GM21737 (cell line): Measurements from ENCODE around the gene ADRM1.

Experiments
- ATAC-seq: cut with Tn5 transposase; IDR thresholded peaks from one replicate; pipeline ENCODE4 v1.9.1; 2021; ENCODE audit warnings: mild to moderate bottlenecking, moderate library complexity; ENCODE audit not compliant: unreplicated experiment

Gene ADRM1

GRCh38 chr20:62352402-62353288 is 49.8 kb downstream of the ADRM1 start:
- ATAC-seq, result no peak

GRCh38 chr20:62353289-62354030 is 50.7 kb downstream of the ADRM1 start:
- ATAC-seq, result no peak

GRCh38 chr20:62354031-62354808 is 51.4 kb downstream of the ADRM1 start:
- no peak for ATAC-seq

- ATAC-seq, result no peak
These were observed 52.1 kb downstream of the ADRM1 start for GRCh38 chr20:62354811-62355341.

GRCh38 chr20:62355516-62355877 is 52.7 kb downstream of the ADRM1 start:
- no peak for ATAC-seq

GRCh38 chr20:62355878-62356588 is 53.2 kb downstream of the ADRM1 start:
- no peak for ATAC-seq

GRCh38 chr20:62356589-62357186 is 53.9 kb downstream of the ADRM1 start:
- no peak for ATAC-seq

- ATAC-seq, result no peak
These were observed 54.4 kb downstream of the ADRM1 start for GRCh38 chr20:62357187-62357667.

GRCh38 chr20:62357681-62358080 is 54.9 kb downstream of the ADRM1 start:
- no peak for ATAC-seq
